LNCAP (cell line): Measurements from ENCODE around the gene ASZ1.

Experiments used
- TF ChIP-seq, protein P1 (sequence below): fragments of 450-650 bp; IDR thresholded peaks from 2 replicates; pipeline ENCODE4 v1.5.1; 2017; ENCODE audit warnings: mild to moderate bottlenecking

ASZ1 gene

DNA sequence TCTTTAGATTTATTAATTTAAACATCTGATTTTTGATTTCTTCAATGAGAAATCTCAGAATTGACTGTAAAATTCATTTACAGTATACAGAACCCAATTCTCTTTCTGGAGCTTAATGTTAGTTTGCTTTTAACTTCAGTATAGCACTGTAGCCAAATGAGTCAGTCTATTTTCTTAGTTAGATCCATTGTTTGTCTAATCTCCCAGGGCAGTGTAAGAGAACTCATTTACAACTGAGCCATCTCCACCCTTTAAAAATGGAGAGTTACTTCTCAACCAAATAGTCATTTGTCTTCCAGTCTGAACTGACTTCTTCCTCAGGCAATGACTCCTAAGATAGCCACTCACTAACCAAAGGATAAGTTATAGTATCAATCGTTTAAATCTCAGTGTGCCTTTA is 101.5 kb downstream of the ASZ1 start:
- TF ChIP-seq, protein P1, sequence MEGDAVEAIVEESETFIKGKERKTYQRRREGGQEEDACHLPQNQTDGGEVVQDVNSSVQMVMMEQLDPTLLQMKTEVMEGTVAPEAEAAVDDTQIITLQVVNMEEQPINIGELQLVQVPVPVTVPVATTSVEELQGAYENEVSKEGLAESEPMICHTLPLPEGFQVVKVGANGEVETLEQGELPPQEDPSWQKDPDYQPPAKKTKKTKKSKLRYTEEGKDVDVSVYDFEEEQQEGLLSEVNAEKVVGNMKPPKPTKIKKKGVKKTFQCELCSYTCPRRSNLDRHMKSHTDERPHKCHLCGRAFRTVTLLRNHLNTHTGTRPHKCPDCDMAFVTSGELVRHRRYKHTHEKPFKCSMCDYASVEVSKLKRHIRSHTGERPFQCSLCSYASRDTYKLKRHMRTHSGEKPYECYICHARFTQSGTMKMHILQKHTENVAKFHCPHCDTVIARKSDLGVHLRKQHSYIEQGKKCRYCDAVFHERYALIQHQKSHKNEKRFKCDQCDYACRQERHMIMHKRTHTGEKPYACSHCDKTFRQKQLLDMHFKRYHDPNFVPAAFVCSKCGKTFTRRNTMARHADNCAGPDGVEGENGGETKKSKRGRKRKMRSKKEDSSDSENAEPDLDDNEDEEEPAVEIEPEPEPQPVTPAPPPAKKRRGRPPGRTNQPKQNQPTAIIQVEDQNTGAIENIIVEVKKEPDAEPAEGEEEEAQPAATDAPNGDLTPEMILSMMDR = no peak

DNA sequence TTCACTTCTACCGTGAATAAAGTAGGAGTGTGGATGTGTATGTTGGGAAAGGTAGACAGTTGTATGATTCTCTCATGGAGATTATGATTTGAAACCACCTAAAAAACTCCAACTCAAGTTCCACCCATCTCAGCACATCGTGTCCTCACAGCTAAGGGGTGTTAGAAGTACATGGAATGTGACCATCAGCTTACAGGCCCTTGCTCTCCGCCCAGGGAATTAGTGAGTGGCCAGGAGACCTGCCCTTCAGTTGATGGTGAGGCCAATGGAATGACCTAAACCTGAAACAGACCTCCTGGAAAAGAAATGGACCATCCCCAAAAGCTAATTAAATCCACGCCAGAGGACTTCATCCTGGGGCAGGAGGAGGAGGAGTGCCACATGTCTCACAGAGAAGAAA is 102.3 kb downstream of the ASZ1 start:
- TF ChIP-seq, protein P1 = no peak

DNA sequence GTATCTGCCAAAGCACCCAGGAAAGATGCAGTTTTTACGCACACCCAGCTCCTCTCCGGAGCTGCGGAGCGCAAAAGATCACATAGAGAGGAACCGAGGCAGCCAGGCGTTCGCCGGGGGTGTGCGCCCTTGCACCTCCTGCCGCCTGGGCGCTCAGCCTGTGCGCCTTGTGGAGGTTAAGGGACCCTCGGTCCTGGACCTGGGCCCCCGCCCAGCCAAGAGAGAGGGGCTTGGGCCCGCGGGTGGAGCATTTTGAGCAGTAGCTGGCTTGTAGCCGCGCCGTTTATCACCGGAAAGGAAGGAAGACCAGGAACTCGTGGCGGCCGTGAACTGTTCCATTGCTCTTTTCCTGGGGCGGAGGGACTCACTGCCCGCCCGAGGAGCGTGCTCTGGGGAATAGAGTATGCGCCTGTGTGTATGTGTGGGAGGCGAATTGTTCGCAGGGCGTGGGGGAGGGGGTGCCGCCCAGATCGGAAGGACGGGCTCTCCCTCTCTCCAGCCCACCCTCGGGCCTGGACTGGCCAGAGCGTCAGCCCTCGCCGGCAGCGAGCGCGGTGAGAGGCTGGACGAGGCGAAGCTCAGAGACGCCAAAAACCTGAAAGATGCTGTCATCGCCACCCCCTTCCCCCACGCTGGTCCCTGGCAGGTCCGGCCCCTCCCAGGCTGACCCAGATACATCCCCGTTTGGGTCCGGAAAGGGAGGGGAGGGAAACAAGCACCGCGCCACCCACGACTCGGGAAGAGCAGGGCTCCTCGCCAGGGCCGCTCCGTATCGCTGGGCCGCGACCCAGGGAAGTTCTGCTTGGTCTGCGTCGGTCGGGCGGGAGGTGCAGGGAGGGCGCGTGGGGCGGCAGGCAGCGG is 103.2 kb downstream of the ASZ1 start:
- TF ChIP-seq, protein P1 = no peak

DNA sequence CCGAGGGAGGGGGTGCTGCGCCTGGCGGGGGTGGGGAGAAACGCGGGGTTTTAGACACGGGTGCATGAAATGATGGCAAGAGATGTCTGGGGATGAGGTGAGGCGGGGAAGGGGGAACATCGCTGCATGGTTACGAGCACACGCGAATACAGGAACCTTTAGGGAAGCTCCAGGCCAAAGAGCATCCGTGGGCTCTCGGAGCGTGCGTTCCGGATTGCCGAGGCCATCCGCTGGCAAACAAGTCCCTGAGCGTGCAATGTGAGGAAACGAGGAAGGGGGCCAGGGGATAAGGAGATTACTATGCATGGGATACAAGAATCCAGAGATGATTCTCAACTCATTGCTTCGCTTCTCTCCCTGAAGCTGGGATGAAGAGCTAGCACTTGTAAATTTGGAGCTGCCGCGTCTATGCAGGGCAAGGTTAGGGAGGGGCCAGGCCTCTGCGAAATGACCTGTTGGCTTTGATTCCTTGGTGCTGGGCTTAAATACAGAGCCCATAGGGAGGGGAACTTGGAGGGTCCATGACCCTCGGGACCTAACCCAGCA is 103.9 kb downstream of the ASZ1 start:
- TF ChIP-seq, protein P1 = no peak

DNA sequence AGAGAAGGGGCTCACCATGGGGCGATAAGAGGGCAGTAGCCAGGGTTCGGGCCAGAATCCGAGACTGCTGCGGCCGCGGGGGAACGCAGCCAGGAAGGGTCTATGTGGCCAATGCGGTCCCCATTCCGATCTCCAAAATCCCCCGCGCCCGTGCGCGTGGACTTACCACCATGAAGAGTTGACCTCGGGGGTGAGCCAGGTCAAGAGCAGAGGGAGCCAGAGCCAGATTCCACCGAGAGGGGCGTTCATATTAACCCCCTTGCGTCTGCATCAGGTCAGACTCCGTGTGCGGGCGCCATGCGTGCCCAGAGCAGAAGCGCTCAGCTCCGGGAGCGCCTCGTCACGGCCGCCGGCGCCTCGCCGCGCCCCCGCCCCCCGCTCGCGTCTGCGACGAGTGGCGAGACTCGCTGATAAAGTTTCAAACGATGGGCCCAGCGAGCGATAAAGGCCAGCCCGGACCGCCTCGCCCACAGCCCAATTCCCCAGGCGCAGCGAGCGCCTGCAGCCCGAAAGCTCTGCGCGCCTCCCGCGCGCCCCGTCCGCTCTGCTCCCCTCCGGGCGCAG is 104.5 kb downstream of the ASZ1 start, which contains the start of gene WNT2:
TSS of gene WNT2 (minus strand) at position 318 of the 564 bp plus-strand sequence. CDS start at position 249, 69 bp downstream.
- TF ChIP-seq, protein P1 = no peak

DNA sequence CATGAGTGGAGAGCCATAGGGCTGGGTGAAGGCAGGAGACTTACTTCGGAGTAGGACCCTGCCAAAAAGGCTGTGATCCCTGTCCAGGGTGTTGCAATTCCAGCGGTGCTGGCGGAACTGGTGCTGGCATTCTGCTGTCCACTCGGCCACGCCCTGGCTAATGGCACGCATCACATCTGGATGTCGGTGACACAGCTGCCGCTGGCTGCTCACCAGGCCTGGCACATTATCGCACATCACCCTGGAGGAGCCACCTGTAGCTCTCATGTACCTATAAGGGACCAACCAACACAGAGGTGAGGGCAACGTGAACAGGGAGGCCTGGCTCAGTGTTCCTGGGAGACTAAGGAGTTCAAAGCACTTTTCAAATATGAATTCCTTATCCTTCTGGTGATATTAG is 106.8 kb downstream of the ASZ1 start:
- TF ChIP-seq, protein P1 = no peak

DNA sequence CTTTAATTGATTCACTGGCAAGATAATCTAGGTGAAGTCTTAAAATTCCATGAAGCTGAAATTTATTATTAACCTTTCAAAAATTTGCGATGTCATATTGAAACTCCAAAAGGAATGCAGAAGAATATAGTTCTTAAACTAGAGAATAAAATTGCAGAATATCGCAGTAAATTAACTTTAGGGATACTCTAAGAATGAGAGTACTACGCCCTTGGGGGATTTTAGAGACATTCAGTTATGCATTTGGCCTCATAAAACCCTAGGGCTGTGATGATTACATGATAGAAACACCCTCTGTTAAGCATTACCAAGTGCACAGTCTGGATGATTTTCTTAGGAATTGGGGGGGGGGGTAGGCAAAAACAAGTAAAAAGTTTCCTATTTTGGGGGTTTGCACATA is 108.1 kb downstream of the ASZ1 start:
- TF ChIP-seq, protein P1 = no peak
